SK-N-SH treated with all-trans-retinoic acid at 6 μM for 48 hours (cell line): ENCODE results near the gene HDAC10.

ENCODE experiments used
- ATAC-seq: fragments of 200-7000 bp; cut with Tn5 transposase; 3 replicates; pipeline ENCODE4 v1.9.1; 2020; ENCODE audit warnings: mild to moderate bottlenecking, moderate library complexity
- ARNTL ChIP-seq: fragments of 450-650 bp; formaldehyde crosslinking; IDR thresholded peaks from 2 replicates; pipeline ENCODE4 v1.5.0; 2020; ENCODE audit warnings: low read depth, mild to moderate bottlenecking, moderate library complexity, borderline replicate concordance
- BACH2 ChIP-seq: fragments of 250-450 bp; sonication (Bioruptor Pico); IDR thresholded peaks from 2 replicates; pipeline ENCODE4 v1.9.0; 2021; ENCODE audit warnings: mild to moderate bottlenecking, borderline replicate concordance
- CREB5 ChIP-seq: fragments of 250-450 bp; sonication (Bioruptor Pico); IDR thresholded peaks from 2 replicates; pipeline ENCODE4 v1.5.1; 2020; ENCODE audit warnings: low read depth, mild to moderate bottlenecking, moderate library complexity
- CSDC2 ChIP-seq: fragments of 250-450 bp; sonication (Bioruptor Pico); IDR thresholded peaks from 2 replicates; pipeline ENCODE4 v1.5.0; 2020; ENCODE audit warnings: mild to moderate bottlenecking, moderate library complexity
- CSRNP3 ChIP-seq: fragments of 250-450 bp; sonication (Bioruptor Pico); IDR thresholded peaks from 2 replicates; pipeline ENCODE4 v1.5.1; 2021; ENCODE audit warnings: mild to moderate bottlenecking, moderate library complexity
- GLIS3 ChIP-seq: fragments of 250-450 bp; sonication (Bioruptor Pico); IDR thresholded peaks from 2 replicates; pipeline ENCODE4 v1.5.0; 2020; ENCODE audit warnings: mild to moderate bottlenecking, moderate library complexity
- ISL1 ChIP-seq: fragments of 250-450 bp; sonication (Bioruptor Pico); IDR thresholded peaks from 2 replicates; pipeline ENCODE4 v2.1.2; 2022; ENCODE audit warnings: mild to moderate bottlenecking, moderate library complexity
- PATZ1 ChIP-seq: fragments of 250-450 bp; sonication (Bioruptor Pico); IDR thresholded peaks from 2 replicates; pipeline ENCODE4 v1.8.0; 2020; ENCODE audit warnings: mild to moderate bottlenecking, moderate library complexity, borderline replicate concordance
- PPARA ChIP-seq: fragments of 250-450 bp; sonication (Bioruptor Pico); IDR thresholded peaks from 2 replicates; pipeline ENCODE4 v1.5.0; 2020; ENCODE audit warnings: mild to moderate bottlenecking, borderline replicate concordance
- RARB ChIP-seq: fragments of 250-450 bp; sonication (Bioruptor Pico); IDR thresholded peaks from 2 replicates; pipeline ENCODE4 v1.8.0; 2021; ENCODE audit warnings: mild to moderate bottlenecking, moderate library complexity
- SNAI2 ChIP-seq: fragments of 250-450 bp; sonication (Bioruptor Pico); IDR thresholded peaks from 2 replicates; pipeline ENCODE4 v1.5.0; 2020; ENCODE audit warnings: mild to moderate bottlenecking, moderate library complexity
- TOX ChIP-seq: fragments of 250-450 bp; sonication (Bioruptor Pico); IDR thresholded peaks from 2 replicates; pipeline ENCODE4 v1.8.0; 2021; ENCODE audit warnings: mild to moderate bottlenecking, moderate library complexity, borderline replicate concordance
- ZC3H10 ChIP-seq: fragments of 250-450 bp; sonication (Bioruptor Pico); IDR thresholded peaks from 2 replicates; pipeline ENCODE4 v1.5.1; 2021; ENCODE audit warnings: mild to moderate bottlenecking, moderate library complexity
- ZFP3 ChIP-seq: fragments of 250-450 bp; sonication (Bioruptor Pico); IDR thresholded peaks from 2 replicates; pipeline ENCODE4 v1.5.0; 2020; ENCODE audit warnings: mild to moderate bottlenecking, moderate library complexity
- ZFP30 ChIP-seq: fragments of 450-650 bp; formaldehyde crosslinking; IDR thresholded peaks from 2 replicates; pipeline ENCODE4 v1.5.0; 2022; ENCODE audit warnings: mild to moderate bottlenecking, moderate library complexity
- ZNF70 ChIP-seq: fragments of 450-650 bp; formaldehyde crosslinking; IDR thresholded peaks from 2 replicates; pipeline ENCODE4 v1.5.0; 2020; ENCODE audit warnings: mild to moderate bottlenecking, moderate library complexity
- ZNF8 ChIP-seq: fragments of 450-650 bp; formaldehyde crosslinking; IDR thresholded peaks from 2 replicates; pipeline ENCODE4 v1.5.0; 2020; ENCODE audit warnings: mild to moderate bottlenecking, moderate library complexity
- TF ChIP-seq, protein P1 (sequence below): fragments of 250-450 bp; sonication (Bioruptor Pico); IDR thresholded peaks from 2 replicates; pipeline ENCODE4 v1.5.0; 2020; ENCODE audit warnings: mild to moderate bottlenecking, moderate library complexity
- TF ChIP-seq, protein P2 (sequence below): fragments of 250-450 bp; sonication (Bioruptor Pico); IDR thresholded peaks from 2 replicates; pipeline ENCODE4 v1.8.0; 2021; ENCODE audit warnings: low read depth, mild to moderate bottlenecking, moderate library complexity, borderline replicate concordance

HDAC10 gene

GRCh38 chr22:50245214-50246072 is 5.6 kb downstream of the HDAC10 start:
- TF ChIP-seq ZFP3 (CRISPR knock-in tag) (no peak), TOX (CRISPR knock-in tag) (no peak), SNAI2 (CRISPR knock-in tag) (no peak), BACH2 (no peak), PATZ1 (no peak), ARNTL (CRISPR knock-in tag) (no peak), PPARA (CRISPR knock-in tag) (no peak), ZNF70 (CRISPR knock-in tag) (no peak), CREB5 (CRISPR knock-in tag) (no peak), CSDC2 (CRISPR knock-in tag) (no peak), ISL1 (CRISPR knock-in tag) (no peak), ZNF8 (CRISPR knock-in tag) (no peak), ZFP30 (CRISPR knock-in tag) (no peak)
- TF ChIP-seq, protein P1, sequence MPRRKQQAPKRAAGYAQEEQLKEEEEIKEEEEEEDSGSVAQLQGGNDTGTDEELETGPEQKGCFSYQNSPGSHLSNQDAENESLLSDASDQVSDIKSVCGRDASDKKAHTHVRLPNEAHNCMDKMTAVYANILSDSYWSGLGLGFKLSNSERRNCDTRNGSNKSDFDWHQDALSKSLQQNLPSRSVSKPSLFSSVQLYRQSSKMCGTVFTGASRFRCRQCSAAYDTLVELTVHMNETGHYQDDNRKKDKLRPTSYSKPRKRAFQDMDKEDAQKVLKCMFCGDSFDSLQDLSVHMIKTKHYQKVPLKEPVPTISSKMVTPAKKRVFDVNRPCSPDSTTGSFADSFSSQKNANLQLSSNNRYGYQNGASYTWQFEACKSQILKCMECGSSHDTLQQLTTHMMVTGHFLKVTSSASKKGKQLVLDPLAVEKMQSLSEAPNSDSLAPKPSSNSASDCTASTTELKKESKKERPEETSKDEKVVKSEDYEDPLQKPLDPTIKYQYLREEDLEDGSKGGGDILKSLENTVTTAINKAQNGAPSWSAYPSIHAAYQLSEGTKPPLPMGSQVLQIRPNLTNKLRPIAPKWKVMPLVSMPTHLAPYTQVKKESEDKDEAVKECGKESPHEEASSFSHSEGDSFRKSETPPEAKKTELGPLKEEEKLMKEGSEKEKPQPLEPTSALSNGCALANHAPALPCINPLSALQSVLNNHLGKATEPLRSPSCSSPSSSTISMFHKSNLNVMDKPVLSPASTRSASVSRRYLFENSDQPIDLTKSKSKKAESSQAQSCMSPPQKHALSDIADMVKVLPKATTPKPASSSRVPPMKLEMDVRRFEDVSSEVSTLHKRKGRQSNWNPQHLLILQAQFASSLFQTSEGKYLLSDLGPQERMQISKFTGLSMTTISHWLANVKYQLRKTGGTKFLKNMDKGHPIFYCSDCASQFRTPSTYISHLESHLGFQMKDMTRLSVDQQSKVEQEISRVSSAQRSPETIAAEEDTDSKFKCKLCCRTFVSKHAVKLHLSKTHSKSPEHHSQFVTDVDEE (CRISPR knock-in tag) = no peak
- TF ChIP-seq, protein P2, sequence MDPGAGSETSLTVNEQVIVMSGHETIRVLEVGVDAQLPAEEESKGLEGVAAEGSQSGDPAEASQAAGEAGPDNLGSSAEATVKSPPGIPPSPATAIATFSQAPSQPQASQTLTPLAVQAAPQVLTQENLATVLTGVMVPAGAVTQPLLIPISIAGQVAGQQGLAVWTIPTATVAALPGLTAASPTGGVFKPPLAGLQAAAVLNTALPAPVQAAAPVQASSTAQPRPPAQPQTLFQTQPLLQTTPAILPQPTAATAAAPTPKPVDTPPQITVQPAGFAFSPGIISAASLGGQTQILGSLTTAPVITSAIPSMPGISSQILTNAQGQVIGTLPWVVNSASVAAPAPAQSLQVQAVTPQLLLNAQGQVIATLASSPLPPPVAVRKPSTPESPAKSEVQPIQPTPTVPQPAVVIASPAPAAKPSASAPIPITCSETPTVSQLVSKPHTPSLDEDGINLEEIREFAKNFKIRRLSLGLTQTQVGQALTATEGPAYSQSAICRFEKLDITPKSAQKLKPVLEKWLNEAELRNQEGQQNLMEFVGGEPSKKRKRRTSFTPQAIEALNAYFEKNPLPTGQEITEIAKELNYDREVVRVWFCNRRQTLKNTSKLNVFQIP (CRISPR knock-in tag) = no peak
- peak; percentile 8 for ATAC-seq

- TF ChIP-seq ZNF70 (CRISPR knock-in tag) (no peak), ZC3H10 (peak; percentile 10; the same call in 1 of the 2 replicates)
- TF ChIP-seq, all 23 proteins: peak for 1
- ATAC-seq = peak; percentile 79
Observed at GRCh38 chr22:50244420-50245213, 6.4 kb downstream of the HDAC10 start, which contains the start of gene TUBGCP6. TUBGCP6 (minus strand) TSS chr22:50245023; CDS start chr22:50244459, 564 bp downstream.

DNA sequence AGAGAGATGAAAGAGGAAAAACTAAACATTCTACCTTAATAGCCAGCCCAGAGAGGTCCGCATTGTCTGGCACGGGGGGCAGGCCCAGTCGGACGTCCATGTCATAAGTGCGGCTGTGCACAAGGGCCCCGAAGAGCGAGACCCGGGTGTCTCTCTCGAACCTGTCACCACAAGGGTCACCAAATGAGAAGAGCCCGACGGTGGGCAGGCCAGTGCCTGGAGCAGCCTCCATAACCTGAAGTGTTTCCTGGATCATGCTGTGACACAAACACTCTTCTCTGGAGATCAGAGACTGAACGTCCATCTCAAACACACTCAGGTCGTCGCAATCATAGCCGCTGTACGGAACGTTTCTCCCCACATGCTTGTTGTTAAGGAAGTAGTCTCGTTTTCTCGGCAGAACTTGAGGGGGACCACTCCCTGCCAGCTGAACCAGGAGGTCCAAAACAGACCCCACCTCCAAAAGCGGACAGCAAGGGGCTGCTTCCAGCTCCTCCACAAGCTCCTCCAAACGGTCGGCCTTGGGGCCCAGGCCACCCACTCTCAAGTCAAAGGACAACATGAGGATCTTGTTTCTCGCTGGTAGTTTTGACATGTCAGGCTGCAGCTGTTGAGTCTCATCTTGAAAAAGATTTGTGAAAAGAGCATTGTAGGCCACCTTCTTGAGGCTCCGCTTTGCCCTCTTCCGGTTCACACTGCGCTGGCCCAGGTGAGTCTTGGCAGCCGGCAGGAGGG is 7.2 kb downstream of the HDAC10 start:
- ATAC-seq = no peak; the same call in 1 of the 3 replicates
- TF ChIP-seq PPARA (CRISPR knock-in tag) = no peak
- TF ChIP-seq ARNTL (CRISPR knock-in tag) = no peak
- no peak for TF ChIP-seq GLIS3 (CRISPR knock-in tag)
- TF ChIP-seq, protein P2 (CRISPR knock-in tag) = no peak
- no peak for TF ChIP-seq CSDC2 (CRISPR knock-in tag)
- TF ChIP-seq, protein P1 (CRISPR knock-in tag) = no peak
- no peak for TF ChIP-seq CSRNP3 (CRISPR knock-in tag)
- TF ChIP-seq RARB = no peak
- no peak for TF ChIP-seq ZNF8 (CRISPR knock-in tag)
- TF ChIP-seq ZC3H10 = no peak
- no peak for TF ChIP-seq TOX (CRISPR knock-in tag)
- TF ChIP-seq ISL1 (CRISPR knock-in tag) = no peak
